Chondrocyte (in vitro differentiated cells): ENCODE data around the gene UBXN10. TPM values are rescaled to one million over a fixed set of nuclear protein-coding genes. Genes with fewer than 3 reads are reported as not detected.

Experiments used
- DNase-seq: peaks from one replicate; pipeline ENCODE4 v3.0.0; 2021; ENCODE audit warnings: mixed read lengths, low spot score
- H3K27ac Mint-ChIP-seq: one replicate; pipeline ENCODE4 v1.8.0; 2021; ENCODE audit warnings: mild to moderate bottlenecking, moderate library complexity, mixed read lengths; ENCODE audit not compliant: unreplicated experiment
- H3K27me3 Mint-ChIP-seq: 2 replicates; pipeline ENCODE4 v1.8.0; 2021; ENCODE audit warnings: low read depth, mixed read lengths
- H3K36me3 Mint-ChIP-seq: 2 replicates; pipeline ENCODE4 v1.8.0; 2021; ENCODE audit warnings: low read depth, mixed read lengths
- H3K4me1 Mint-ChIP-seq: 2 replicates; pipeline ENCODE4 v1.8.0; 2021; ENCODE audit warnings: low read depth, mild to moderate bottlenecking, mixed read lengths
- H3K4me3 Mint-ChIP-seq: one replicate; pipeline ENCODE4 v1.8.0; 2021; ENCODE audit warnings: mild to moderate bottlenecking, moderate library complexity, mixed read lengths; ENCODE audit not compliant: unreplicated experiment
- H3K9me3 Mint-ChIP-seq: 2 replicates; pipeline ENCODE4 v1.8.0; 2021; ENCODE audit warnings: low read depth, mixed read lengths
- CTCF ChIP-seq: fragments of 200-600 bp; sonication (generic); IDR thresholded peaks from 2 replicates; pipeline ENCODE4 v1.5.0; 2021; ENCODE audit warnings: antibody characterized with exemption, mild to moderate bottlenecking, moderate library complexity
- total RNA-seq: library from RNA; stranded (reverse); gene quantifications from 3 replicates; pipeline ENCODE4 v1.2.1, GENCODE V29; 2021

Gene UBXN10
- total RNA-seq, 1 donor from 2014 or later, result not detected

GRCh38 chr1:20180129-20180843 is 5.6 kb upstream of the UBXN10 start:
- no peak for DNase-seq
- Mint-ChIP-seq H3K27me3 (peaks cover 44% of the 10 kb centered on the region), H3K36me3 (no peaks in the 10 kb centered on the region), H3K4me3 (no peak overlapping the region), H3K4me1 (peaks cover 2% of the 10 kb centered on the region), H3K9me3 (peaks cover 4% of the 10 kb centered on the region), H3K27ac (no peak overlapping the region)
- no peak for TF ChIP-seq CTCF

GRCh38 chr1:20180844-20181207 is 5.1 kb upstream of the UBXN10 start:
- Mint-ChIP-seq H3K27ac (no peak overlapping the region), H3K27me3 (peaks cover 46% of the 10 kb centered on the region), H3K36me3 (no peaks in the 10 kb centered on the region), H3K4me3 (no peak overlapping the region), H3K9me3 (peaks cover 4% of the 10 kb centered on the region), H3K4me1 (peaks cover 3% of the 10 kb centered on the region)
- no peak for TF ChIP-seq CTCF
- DNase-seq, result no peak

- Mint-ChIP-seq H3K27ac (no peak overlapping the region), H3K4me3 (no peak overlapping the region), H3K27me3 (peaks cover 49% of the 10 kb centered on the region), H3K4me1 (peaks cover 8% of the 10 kb centered on the region), H3K9me3 (peaks cover 4% of the 10 kb centered on the region), H3K36me3 (no peaks in the 10 kb centered on the region)
- DNase-seq, result no peak
- TF ChIP-seq CTCF, result no peak
These were observed 3.5 kb upstream of the UBXN10 start for GRCh38 chr1:20182415-20182814.

- TF ChIP-seq CTCF, result no peak
- Mint-ChIP-seq H3K36me3 (no peaks in the 10 kb centered on the region), H3K9me3 (peaks cover 4% of the 10 kb centered on the region), H3K4me1 (peaks cover 8% of the 10 kb centered on the region), H3K27me3 (peaks cover 50% of the 10 kb centered on the region), H3K27ac (no peak overlapping the region), H3K4me3 (no peak overlapping the region)
- no peak for DNase-seq
These were observed 2.9 kb upstream of the UBXN10 start for GRCh38 chr1:20183035-20183434.

GRCh38 chr1:20183616-20184271 is 2.2 kb upstream of the UBXN10 start:
- DNase-seq, result no peak
- peaks cover 57% of the 10 kb centered on the region for H3K27me3 Mint-ChIP-seq
- peaks cover 8% of the 10 kb centered on the region for H3K4me1 Mint-ChIP-seq
- no peaks in the 10 kb centered on the region for H3K36me3 Mint-ChIP-seq
- H3K4me3 Mint-ChIP-seq, result no peak overlapping the region
- no peak overlapping the region for H3K27ac Mint-ChIP-seq
- no peak for TF ChIP-seq CTCF
- peaks cover 4% of the 10 kb centered on the region for H3K9me3 Mint-ChIP-seq
